ENCODE data around the gene CTIF. TPM values are rescaled to one million over a fixed set of nuclear protein-coding genes. Genes with fewer than 3 reads are reported as not detected.

Gene CTIF
- total and polyA plus RNA-seq, 2 donors (not counting 1 experiment from before 2014, with no cell fraction given): 27.2 to 28.1 TPM

DNA sequence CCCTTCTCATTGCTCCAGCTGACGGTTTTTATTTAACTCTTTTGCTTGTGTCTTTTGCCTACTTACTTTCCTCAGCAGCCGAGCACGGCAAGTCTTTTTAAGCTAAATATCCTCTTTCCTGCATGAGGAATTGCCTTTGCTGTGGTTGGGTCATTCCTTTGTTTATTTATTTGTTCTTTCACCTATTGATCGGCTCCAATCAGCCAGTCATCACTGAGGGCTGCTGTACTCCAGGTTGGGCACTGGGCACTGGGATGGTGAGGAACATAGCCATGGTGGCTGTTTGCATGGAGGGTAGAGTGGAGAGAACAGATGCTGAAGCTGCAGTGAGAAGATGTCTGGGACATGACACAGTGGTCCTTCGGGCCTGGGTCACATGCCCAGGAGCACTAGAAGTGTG, 105.2 kb downstream of the CTIF start:
- no peak for TF ChIP-seq EZH2 (IDR thresholded peaks at IDR 0.05; ENCODE audit: low read length, missing control alignments)
- TF ChIP-seq, protein P1, sequence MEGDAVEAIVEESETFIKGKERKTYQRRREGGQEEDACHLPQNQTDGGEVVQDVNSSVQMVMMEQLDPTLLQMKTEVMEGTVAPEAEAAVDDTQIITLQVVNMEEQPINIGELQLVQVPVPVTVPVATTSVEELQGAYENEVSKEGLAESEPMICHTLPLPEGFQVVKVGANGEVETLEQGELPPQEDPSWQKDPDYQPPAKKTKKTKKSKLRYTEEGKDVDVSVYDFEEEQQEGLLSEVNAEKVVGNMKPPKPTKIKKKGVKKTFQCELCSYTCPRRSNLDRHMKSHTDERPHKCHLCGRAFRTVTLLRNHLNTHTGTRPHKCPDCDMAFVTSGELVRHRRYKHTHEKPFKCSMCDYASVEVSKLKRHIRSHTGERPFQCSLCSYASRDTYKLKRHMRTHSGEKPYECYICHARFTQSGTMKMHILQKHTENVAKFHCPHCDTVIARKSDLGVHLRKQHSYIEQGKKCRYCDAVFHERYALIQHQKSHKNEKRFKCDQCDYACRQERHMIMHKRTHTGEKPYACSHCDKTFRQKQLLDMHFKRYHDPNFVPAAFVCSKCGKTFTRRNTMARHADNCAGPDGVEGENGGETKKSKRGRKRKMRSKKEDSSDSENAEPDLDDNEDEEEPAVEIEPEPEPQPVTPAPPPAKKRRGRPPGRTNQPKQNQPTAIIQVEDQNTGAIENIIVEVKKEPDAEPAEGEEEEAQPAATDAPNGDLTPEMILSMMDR (conservative IDR thresholded peaks at IDR 0.05 in 1 of 2, IDR thresholded peaks at IDR 0.05 in 1 of 2; ENCODE audit: low read depth in 1 of 2, low read length in 2 of 2): no peak
- Histone ChIP-seq H3K4me1 (ENCODE audit: control insufficient read depth, extremely low read depth, insufficient read depth, low read length) (peaks cover 24% of the 10 kb centered on the region), H2AFZ (ENCODE audit: low read length) (no peak overlapping the region), H3K27me3 (ENCODE audit: control insufficient read depth, insufficient read depth, low read length) (no peaks in the 10 kb centered on the region), H3K27ac (ENCODE audit: insufficient read depth, low read length) (no peak overlapping the region), H3K4me2 (ENCODE audit: extremely low read depth, insufficient read depth, low read length) (no peak overlapping the region), H3K36me3 (ENCODE audit: control insufficient read depth, insufficient read depth, low read length) (peaks cover 2% of the 10 kb centered on the region), H3K79me2 (ENCODE audit: control insufficient read depth, insufficient read depth, low read length) (peaks cover 3% of the 10 kb centered on the region), H3K4me3 (replicated peaks in 1 of 4; ENCODE audit: control extremely low read depth in 1 of 4, insufficient read depth in 1 of 4, low read depth in 3 of 4, low read length in 4 of 4) (no peak overlapping the region), H3K9ac (ENCODE audit: insufficient read depth, low read length) (no peak overlapping the region), H3K9me3 (ENCODE audit: control insufficient read depth, insufficient read depth, low read depth, low read length) (no peaks in the 10 kb centered on the region), H4K20me1 (ENCODE audit: control insufficient read depth, extremely low read depth, insufficient read depth, low read length) (no peaks in the 10 kb centered on the region)
- DNase-seq (ENCODE audit: low read depth in 2 of 2): no peak

DNA sequence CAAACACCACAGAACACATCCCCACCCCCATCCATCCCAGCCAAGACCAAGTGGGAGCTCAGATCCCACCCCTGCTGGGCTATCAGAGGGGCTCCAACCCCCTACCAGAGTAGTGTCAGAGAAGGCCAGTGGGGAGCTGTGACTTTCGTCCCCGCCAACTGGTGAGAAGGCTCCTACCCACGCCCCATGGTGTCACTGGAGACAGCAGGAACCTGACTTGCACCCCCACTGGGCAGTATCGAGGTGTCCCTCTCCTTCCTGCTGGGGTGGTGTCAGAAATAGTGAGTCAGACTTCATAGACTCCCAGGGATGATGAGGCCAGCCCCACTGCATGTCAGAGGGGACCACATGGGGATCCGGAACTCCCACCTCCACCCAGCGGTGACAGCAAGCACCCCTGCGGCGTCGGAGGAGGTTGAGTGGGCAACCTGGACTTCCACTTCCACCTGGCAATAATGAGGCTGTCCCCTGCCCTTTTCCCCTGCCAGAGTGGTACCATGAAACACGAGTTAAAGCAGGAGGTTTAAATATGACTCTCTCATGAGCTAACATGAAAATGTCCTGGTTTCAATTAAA, 106.7 kb downstream of the CTIF start:
- no peaks in the 10 kb centered on the region for H4K20me1 ChIP-seq (ENCODE audit: control insufficient read depth, extremely low read depth, insufficient read depth, low read length)
- peaks cover 3% of the 10 kb centered on the region for H3K79me2 ChIP-seq (ENCODE audit: control insufficient read depth, insufficient read depth, low read length)

DNA sequence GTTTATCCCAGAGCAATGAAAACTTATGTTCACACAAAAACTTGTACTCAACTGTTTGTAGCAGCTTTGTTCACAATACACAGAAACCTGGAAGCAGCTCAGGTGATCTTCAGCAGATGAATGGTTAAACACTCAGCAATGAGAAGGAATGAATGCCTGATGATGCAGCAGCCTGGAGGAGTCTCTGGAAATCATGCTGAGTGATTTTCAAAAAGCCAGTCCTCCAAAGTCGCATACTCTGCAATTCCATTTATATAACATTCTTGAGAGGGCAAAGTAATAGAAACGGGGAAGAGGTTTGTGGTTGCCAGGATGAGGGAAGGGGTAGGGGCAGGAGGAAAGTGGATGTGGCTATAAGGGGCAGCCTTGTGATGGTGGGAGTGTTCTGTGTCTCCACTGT, 108.1 kb downstream of the CTIF start:
- Histone ChIP-seq H3K27ac (ENCODE audit: insufficient read depth, low read length) (no peak overlapping the region), H3K9ac (ENCODE audit: insufficient read depth, low read length) (no peak overlapping the region)

More for the DNA sequence above, 106.7 kb downstream of the CTIF start:
- no peak overlapping the region for H3K9ac ChIP-seq (ENCODE audit: insufficient read depth, low read length)
- TF ChIP-seq, protein P1 (conservative IDR thresholded peaks at IDR 0.05 in 1 of 2, IDR thresholded peaks at IDR 0.05 in 1 of 2; ENCODE audit: low read depth in 1 of 2, low read length in 2 of 2): no peak
- peaks cover 19% of the 10 kb centered on the region for H3K4me1 ChIP-seq (ENCODE audit: control insufficient read depth, extremely low read depth, insufficient read depth, low read length)
- no peak overlapping the region for H2AFZ ChIP-seq (ENCODE audit: low read length)
- no peak overlapping the region for H3K4me2 ChIP-seq (ENCODE audit: extremely low read depth, insufficient read depth, low read length)
- no peak overlapping the region for H3K4me3 ChIP-seq (replicated peaks in 1 of 4; ENCODE audit: control extremely low read depth in 1 of 4, insufficient read depth in 1 of 4, low read depth in 3 of 4, low read length in 4 of 4)
- no peak overlapping the region for H3K27ac ChIP-seq (ENCODE audit: insufficient read depth, low read length)
- no peaks in the 10 kb centered on the region for H3K27me3 ChIP-seq (ENCODE audit: control insufficient read depth, insufficient read depth, low read length)
- DNase-seq (ENCODE audit: low read depth in 2 of 2): no peak
- H3K9me3 ChIP-seq (ENCODE audit: control insufficient read depth, insufficient read depth, low read depth, low read length): no peaks in the 10 kb centered on the region
- no peaks in the 10 kb centered on the region for H3K36me3 ChIP-seq (ENCODE audit: control insufficient read depth, insufficient read depth, low read length)

More for the DNA sequence above, 108.1 kb downstream of the CTIF start:
- H3K36me3 ChIP-seq (ENCODE audit: control insufficient read depth, insufficient read depth, low read length): no peaks in the 10 kb centered on the region
- H3K4me2 ChIP-seq (ENCODE audit: extremely low read depth, insufficient read depth, low read length): no peak overlapping the region
- no peaks in the 10 kb centered on the region for H4K20me1 ChIP-seq (ENCODE audit: control insufficient read depth, extremely low read depth, insufficient read depth, low read length)
- peaks cover 3% of the 10 kb centered on the region for H3K79me2 ChIP-seq (ENCODE audit: control insufficient read depth, insufficient read depth, low read length)
- H3K4me3 ChIP-seq (replicated peaks in 1 of 4; ENCODE audit: control extremely low read depth in 1 of 4, insufficient read depth in 1 of 4, low read depth in 3 of 4, low read length in 4 of 4): no peak overlapping the region
- TF ChIP-seq, protein P1 (conservative IDR thresholded peaks at IDR 0.05 in 1 of 2, IDR thresholded peaks at IDR 0.05 in 1 of 2; ENCODE audit: low read depth in 1 of 2, low read length in 2 of 2): no peak
- TF ChIP-seq EZH2 (IDR thresholded peaks at IDR 0.05; ENCODE audit: low read length, missing control alignments): no peak
- no peak for DNase-seq (ENCODE audit: low read depth in 2 of 2)
- H3K9me3 ChIP-seq (ENCODE audit: control insufficient read depth, insufficient read depth, low read depth, low read length): no peaks in the 10 kb centered on the region
- H3K4me1 ChIP-seq (ENCODE audit: control insufficient read depth, extremely low read depth, insufficient read depth, low read length): peaks cover 6% of the 10 kb centered on the region
- no peaks in the 10 kb centered on the region for H3K27me3 ChIP-seq (ENCODE audit: control insufficient read depth, insufficient read depth, low read length)
- no peak overlapping the region for H2AFZ ChIP-seq (ENCODE audit: low read length)
